H9 (cell line): ENCODE data around the gene TDRD1. TPM values are rescaled to one million over a fixed set of nuclear protein-coding genes. Genes with fewer than 3 reads are reported as not detected.

ENCODE experiments used
- DNase-seq: peaks from one replicate; pipeline ENCODE4 v3.0.0-alpha.2; 2017
- H2AFZ ChIP-seq: one replicate; pipeline ENCODE4 v1.6.1; 2013; ENCODE audit warnings: mild to moderate bottlenecking, low read length, control low read depth, moderate library complexity
- H2AK5ac ChIP-seq: 2 replicates; pipeline ENCODE4 v1.6.1; 2013; ENCODE audit warnings: low read length, control low read depth, mixed read lengths; ENCODE audit not compliant: insufficient read length
- H2BK120ac ChIP-seq: one replicate; pipeline ENCODE4 v1.6.1; 2013; ENCODE audit warnings: low read depth, mild to moderate bottlenecking, low read length, control low read depth, inconsistent platforms; ENCODE audit not compliant: poor library complexity, severe bottlenecking
- H2BK12ac ChIP-seq: 2 replicates; pipeline ENCODE4 v1.6.1; 2013; ENCODE audit warnings: low read length, control low read depth, mixed read lengths, low read depth; ENCODE audit not compliant: insufficient read length
- H2BK15ac ChIP-seq: 2 replicates; pipeline ENCODE4 v1.6.1; 2013; ENCODE audit warnings: low read depth, low read length, control low read depth
- H2BK20ac ChIP-seq: one replicate; pipeline ENCODE4 v1.6.1; 2013; ENCODE audit warnings: low read depth, mild to moderate bottlenecking, low read length, control low read depth, inconsistent platforms; ENCODE audit not compliant: poor library complexity, severe bottlenecking
- H2BK5ac ChIP-seq: 2 replicates; pipeline ENCODE4 v1.6.1; 2013; ENCODE audit warnings: low read length, control low read depth, mixed read lengths; ENCODE audit not compliant: insufficient read length
- H3K14ac ChIP-seq: 2 replicates; pipeline ENCODE4 v1.6.1; 2013; ENCODE audit warnings: low read length, control low read depth; ENCODE audit not compliant: insufficient read depth
- H3K18ac ChIP-seq: 2 replicates; pipeline ENCODE4 v1.6.1; 2013; ENCODE audit warnings: low read depth, mild to moderate bottlenecking, mixed read lengths, low read length, control low read depth; ENCODE audit not compliant: insufficient read length
- H3K23ac ChIP-seq: 2 replicates; pipeline ENCODE4 v1.6.1; 2013; ENCODE audit warnings: low read length, control low read depth, mixed read lengths, low read depth; ENCODE audit not compliant: insufficient read length
- H3K23me2 ChIP-seq: 2 replicates; pipeline ENCODE4 v1.6.1; 2013; ENCODE audit warnings: low read depth, mild to moderate bottlenecking, mixed read lengths, low read length, control low read depth; ENCODE audit not compliant: insufficient read length, poor library complexity, severe bottlenecking
- H3K27ac ChIP-seq: 2 replicates; pipeline ENCODE4 v1.5.1; 2013; ENCODE audit warnings: low read length, control low read depth, mixed read lengths, low read depth; ENCODE audit not compliant: insufficient read length
- H3K27me3 ChIP-seq: 2 replicates; pipeline ENCODE4 v1.6.1; 2013; ENCODE audit warnings: low read length, control low read depth, inconsistent platforms; ENCODE audit not compliant: insufficient read depth
- H3K4ac ChIP-seq: 2 replicates; pipeline ENCODE4 v1.6.1; 2013; ENCODE audit warnings: low read depth, mild to moderate bottlenecking, control low read depth, inconsistent platforms, low read length, moderate library complexity
- H3K4me1 ChIP-seq: 2 replicates; pipeline ENCODE4 v1.6.1; 2013; ENCODE audit warnings: low read length, control low read depth, inconsistent platforms; ENCODE audit not compliant: insufficient read depth
- H3K4me2 ChIP-seq: 2 replicates; pipeline ENCODE4 v1.6.1; 2013; ENCODE audit warnings: low read length, control low read depth, mixed read lengths; ENCODE audit not compliant: insufficient read length, insufficient read depth
- H3K56ac ChIP-seq: 2 replicates; pipeline ENCODE4 v1.6.1; 2013; ENCODE audit warnings: low read depth, mild to moderate bottlenecking, mixed read lengths, low read length, control low read depth; ENCODE audit not compliant: insufficient read length
- H3K79me1 ChIP-seq: 2 replicates; pipeline ENCODE4 v1.6.1; 2013; ENCODE audit warnings: low read depth, mild to moderate bottlenecking, moderate library complexity, low read length, control low read depth, inconsistent platforms; ENCODE audit not compliant: insufficient read depth, poor library complexity, severe bottlenecking
- H3K79me2 ChIP-seq: 2 replicates; pipeline ENCODE4 v1.6.1; 2013; ENCODE audit warnings: low read length, control low read depth, inconsistent platforms; ENCODE audit not compliant: insufficient read depth
- H3K9ac ChIP-seq: 2 replicates; pipeline ENCODE4 v1.6.1; 2013; ENCODE audit warnings: low read length, control low read depth, mixed read lengths; ENCODE audit not compliant: insufficient read length; ENCODE audit errors: extremely low read depth
- H3K9me3 ChIP-seq: one replicate; pipeline ENCODE4 v1.6.1; 2013; ENCODE audit warnings: low read depth, low read length, inconsistent platforms; ENCODE audit not compliant: control insufficient read depth
- H3T11ph ChIP-seq: one replicate; pipeline ENCODE4 v1.6.1; 2013; ENCODE audit warnings: mild to moderate bottlenecking, low read length, control low read depth, inconsistent platforms
- H4K20me1 ChIP-seq: one replicate; pipeline ENCODE4 v1.6.1; 2013; ENCODE audit not compliant: control insufficient read depth, insufficient read length, insufficient read depth
- H4K5ac ChIP-seq: 2 replicates; pipeline ENCODE4 v1.6.1; 2013; ENCODE audit warnings: low read depth, mild to moderate bottlenecking, mixed read lengths, low read length, control low read depth; ENCODE audit not compliant: insufficient read length
- H4K8ac ChIP-seq: replicated peaks from 2 replicates; pipeline ENCODE4 v1.6.1; 2013; ENCODE audit warnings: low read length, control low read depth, mixed read lengths, low read depth; ENCODE audit not compliant: insufficient read length
- H4K91ac ChIP-seq: 2 replicates; pipeline ENCODE4 v1.6.1; 2013; ENCODE audit warnings: low read depth, mild to moderate bottlenecking, moderate library complexity, mixed read lengths, low read length, control low read depth; ENCODE audit not compliant: insufficient read length
- H3K27ac Mint-ChIP-seq, 3 experiments: 2 replicates in 2 of 3; 3 replicates in 1 of 3; pipeline ENCODE4 v1.8.0; 2020 to 2021; ENCODE audit warnings: mixed read lengths in 3 of 3, mild to moderate bottlenecking in 1 of 3, moderate library complexity in 1 of 3
- H3K27me3 Mint-ChIP-seq: 2 replicates; pipeline ENCODE4 v1.8.0; 2021; ENCODE audit warnings: low read depth, mild to moderate bottlenecking, moderate library complexity, mixed read lengths
- H3K36me3 Mint-ChIP-seq, 3 experiments: 2 replicates in 2 of 3; 3 replicates in 1 of 3; pipeline ENCODE4 v1.8.0; 2020 to 2021; ENCODE audit warnings: low read depth in 3 of 3, mixed read lengths in 3 of 3; ENCODE audit not compliant: insufficient read depth in 1 of 3
- H3K4me1 Mint-ChIP-seq, 2 experiments: 2 replicates each; pipeline ENCODE4 v1.8.0; 2020; ENCODE audit warnings: mixed read lengths in 2 of 2
- H3K4me3 Mint-ChIP-seq, 2 experiments: 2 replicates in 1 of 2; 3 replicates in 1 of 2; pipeline ENCODE4 v1.8.0; 2020 to 2021; ENCODE audit warnings: mild to moderate bottlenecking in 2 of 2, mixed read lengths in 2 of 2, moderate library complexity in 1 of 2
- H3K9me3 Mint-ChIP-seq, 2 experiments: 2 replicates in 1 of 2; 3 replicates in 1 of 2; pipeline ENCODE4 v1.8.0; 2020; ENCODE audit warnings: mild to moderate bottlenecking in 2 of 2, mixed read lengths in 2 of 2, moderate library complexity in 1 of 2
- WGBS: extraction: QIAGEN DNeasy Blood & Tissue Kit; methylation state at CpG from one replicate; pipeline ENCODE4 v1.1.7; 2013; ENCODE audit warnings: missing lambda C conversion rate, low lambda C conversion rate, mixed read lengths; ENCODE audit not compliant: insufficient read length; ENCODE audit errors: extremely low coverage; 5-methylcytosine and 5-hydroxymethylcytosine counted together
- total RNA-seq: library from RNA; stranded (reverse); gene quantifications from 2 replicates; pipeline ENCODE4 v1.2.1, GENCODE V29; 2021
- TF ChIP-seq, protein P1 (sequence below): fragments of 200-600 bp; sonication (generic); conservative IDR thresholded peaks from 3 replicates; pipeline ENCODE4 v1.8.0; 2021; ENCODE audit warnings: antibody characterized with exemption, mild to moderate bottlenecking

TDRD1 gene
- total RNA-seq, 1 experiment from 2014 or later: 0.15 TPM

DNA sequence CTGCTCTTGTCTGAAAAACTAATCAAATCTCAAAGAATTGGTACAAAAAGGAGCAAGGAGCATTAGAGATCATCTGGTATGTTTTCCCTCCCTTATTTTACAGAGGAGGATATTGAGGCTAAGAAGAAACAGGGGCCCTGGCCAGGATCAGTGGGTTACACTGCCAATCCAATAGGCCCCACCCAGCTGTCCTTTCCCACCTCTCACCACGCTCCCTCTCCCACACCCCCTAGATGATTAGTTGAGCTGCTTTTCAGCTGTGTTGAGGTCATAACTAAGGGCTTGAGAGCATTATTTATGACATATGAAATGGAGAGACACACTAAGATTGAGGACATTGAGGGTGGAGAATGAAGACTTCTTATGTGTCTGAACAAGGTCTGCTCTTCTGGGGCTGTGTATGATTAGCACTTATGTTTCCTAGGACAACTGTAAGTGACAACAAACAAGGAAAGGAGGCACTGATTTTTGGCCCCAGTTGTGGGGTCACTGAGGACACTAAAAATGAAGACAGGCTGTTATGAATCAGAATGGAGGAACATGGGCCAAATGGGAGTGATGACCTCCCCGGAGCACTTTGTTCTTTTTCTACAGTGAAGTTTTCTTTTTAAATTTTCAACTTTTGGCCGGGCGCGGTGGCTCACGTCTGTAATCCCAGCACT is 86.4 kb downstream of the TDRD1 start:
- no peak overlapping the region for H2BK12ac ChIP-seq
- H3K18ac ChIP-seq: no peak overlapping the region
- H3K23me2 ChIP-seq: no peaks in the 10 kb centered on the region
- peaks cover 12 to 15% of the 10 kb centered on the region in 2 experiments for H3K4me1 Mint-ChIP-seq
- no peaks in the 10 kb centered on the region for H3K79me2 ChIP-seq
- H3K4me1 ChIP-seq: no peaks in the 10 kb centered on the region; the same call in 1 of the 2 replicates
- no peak overlapping the region for H2BK15ac ChIP-seq
- no peak overlapping the region for H3K23ac ChIP-seq
- H3K4me3 Mint-ChIP-seq: no peak overlapping the region
- H3K4me2 ChIP-seq: no peak overlapping the region
- no peaks in the 10 kb centered on the region for H3K9me3 ChIP-seq
- H2BK5ac ChIP-seq: no peak overlapping the region
- H3K9ac ChIP-seq: no peak overlapping the region
- no peaks in the 10 kb centered on the region for H4K20me1 ChIP-seq
- no peak overlapping the region for H3K27ac ChIP-seq
- H4K8ac ChIP-seq: no peak overlapping the region
- H3K14ac ChIP-seq: no peak overlapping the region
- H3K27me3 Mint-ChIP-seq: no peaks in the 10 kb centered on the region; the same call in 1 of the 2 replicates
- H3K79me1 ChIP-seq: no peaks in the 10 kb centered on the region
- no peaks in the 10 kb centered on the region for H3K9me3 Mint-ChIP-seq
- no peaks in the 10 kb centered on the region; the same call in 1 of the 2 replicates for H3K27me3 ChIP-seq
- no peak for DNase-seq
- no peak overlapping the region for H2AK5ac ChIP-seq
- H4K91ac ChIP-seq: no peak overlapping the region
- no peak overlapping the region for H2AFZ ChIP-seq
- H2BK20ac ChIP-seq: no peak overlapping the region
- no peak overlapping the region; a peak in 1 of 7 replicates for H3K27ac Mint-ChIP-seq
- H3T11ph ChIP-seq: no peak overlapping the region
- H2BK120ac ChIP-seq: no peak overlapping the region
- H3K36me3 Mint-ChIP-seq: no peaks in the 10 kb centered on the region
- no peak overlapping the region for H3K4ac ChIP-seq
- no peak overlapping the region for H4K5ac ChIP-seq
- H3K56ac ChIP-seq: no peak overlapping the region
- no CpG with 5 or more reads among the region's 6 CpGs for WGBS
- TF ChIP-seq, protein P1, sequence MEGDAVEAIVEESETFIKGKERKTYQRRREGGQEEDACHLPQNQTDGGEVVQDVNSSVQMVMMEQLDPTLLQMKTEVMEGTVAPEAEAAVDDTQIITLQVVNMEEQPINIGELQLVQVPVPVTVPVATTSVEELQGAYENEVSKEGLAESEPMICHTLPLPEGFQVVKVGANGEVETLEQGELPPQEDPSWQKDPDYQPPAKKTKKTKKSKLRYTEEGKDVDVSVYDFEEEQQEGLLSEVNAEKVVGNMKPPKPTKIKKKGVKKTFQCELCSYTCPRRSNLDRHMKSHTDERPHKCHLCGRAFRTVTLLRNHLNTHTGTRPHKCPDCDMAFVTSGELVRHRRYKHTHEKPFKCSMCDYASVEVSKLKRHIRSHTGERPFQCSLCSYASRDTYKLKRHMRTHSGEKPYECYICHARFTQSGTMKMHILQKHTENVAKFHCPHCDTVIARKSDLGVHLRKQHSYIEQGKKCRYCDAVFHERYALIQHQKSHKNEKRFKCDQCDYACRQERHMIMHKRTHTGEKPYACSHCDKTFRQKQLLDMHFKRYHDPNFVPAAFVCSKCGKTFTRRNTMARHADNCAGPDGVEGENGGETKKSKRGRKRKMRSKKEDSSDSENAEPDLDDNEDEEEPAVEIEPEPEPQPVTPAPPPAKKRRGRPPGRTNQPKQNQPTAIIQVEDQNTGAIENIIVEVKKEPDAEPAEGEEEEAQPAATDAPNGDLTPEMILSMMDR: no peak
